ENCODE results near the gene RPP25L. TPM values are rescaled to one million over a fixed set of nuclear protein-coding genes. Genes with fewer than 3 reads are reported as not detected.

The RPP25L gene
- polyA plus RNA-seq, 1 experiment = 38.8 TPM

DNA sequence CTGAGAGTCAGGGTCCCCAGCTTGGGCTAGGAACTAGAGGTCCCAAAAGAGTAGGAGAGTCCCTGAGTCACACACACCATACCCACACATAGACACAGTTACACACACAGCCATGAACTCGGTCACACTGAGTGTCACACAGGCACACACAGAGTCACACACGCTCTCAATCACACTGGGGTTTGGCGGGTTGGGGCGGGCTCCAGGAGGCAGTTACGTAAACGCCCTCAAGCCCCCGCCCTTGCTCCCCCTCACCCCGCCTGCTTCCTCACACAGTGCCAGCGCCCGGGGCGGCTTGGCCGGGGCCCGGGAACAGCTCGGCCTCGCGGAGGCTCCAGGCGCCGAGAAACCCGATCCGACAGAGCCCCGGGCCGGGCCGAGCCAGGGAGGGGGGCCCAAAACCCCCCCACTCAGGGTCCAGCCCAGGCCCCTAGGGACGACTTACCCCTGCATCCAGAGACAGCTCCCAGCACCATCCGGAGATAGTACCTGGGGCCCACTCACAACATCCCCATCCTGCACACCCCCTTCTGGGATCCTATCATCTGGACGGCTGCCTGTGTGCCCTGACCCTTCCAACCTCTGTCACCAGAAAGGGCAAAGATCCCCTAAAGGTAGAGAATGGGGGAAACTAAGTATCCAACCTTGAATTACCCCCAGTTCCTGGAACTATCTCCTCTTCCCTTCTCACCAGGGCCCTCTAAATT is 18.8 kb downstream of the RPP25L start:
- H3K4me3 ChIP-seq (ENCODE audit: low read depth, low read length) = no peak overlapping the region
- POLR2A ChIA-PET = no interaction called here
- no peak for DNase-seq (ENCODE audit: low read depth)
- H3K36me3 ChIP-seq (ENCODE audit: control insufficient read depth, insufficient read depth, low read length) = no peaks in the 10 kb centered on the region
- H3K27me3 ChIP-seq (ENCODE audit: control insufficient read depth, insufficient read depth, low read length) = peaks cover 39% of the 10 kb centered on the region
- TF ChIP-seq, protein P1, sequence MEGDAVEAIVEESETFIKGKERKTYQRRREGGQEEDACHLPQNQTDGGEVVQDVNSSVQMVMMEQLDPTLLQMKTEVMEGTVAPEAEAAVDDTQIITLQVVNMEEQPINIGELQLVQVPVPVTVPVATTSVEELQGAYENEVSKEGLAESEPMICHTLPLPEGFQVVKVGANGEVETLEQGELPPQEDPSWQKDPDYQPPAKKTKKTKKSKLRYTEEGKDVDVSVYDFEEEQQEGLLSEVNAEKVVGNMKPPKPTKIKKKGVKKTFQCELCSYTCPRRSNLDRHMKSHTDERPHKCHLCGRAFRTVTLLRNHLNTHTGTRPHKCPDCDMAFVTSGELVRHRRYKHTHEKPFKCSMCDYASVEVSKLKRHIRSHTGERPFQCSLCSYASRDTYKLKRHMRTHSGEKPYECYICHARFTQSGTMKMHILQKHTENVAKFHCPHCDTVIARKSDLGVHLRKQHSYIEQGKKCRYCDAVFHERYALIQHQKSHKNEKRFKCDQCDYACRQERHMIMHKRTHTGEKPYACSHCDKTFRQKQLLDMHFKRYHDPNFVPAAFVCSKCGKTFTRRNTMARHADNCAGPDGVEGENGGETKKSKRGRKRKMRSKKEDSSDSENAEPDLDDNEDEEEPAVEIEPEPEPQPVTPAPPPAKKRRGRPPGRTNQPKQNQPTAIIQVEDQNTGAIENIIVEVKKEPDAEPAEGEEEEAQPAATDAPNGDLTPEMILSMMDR (IDR thresholded peaks at IDR 0.05; ENCODE audit: insufficient read depth, low read depth, low read length) = no peak
- CTCF ChIA-PET = interaction anchor here (0.7 to 6.0 kb wide), 12 partner anchors 11 to 258 kb away, joined by 3 to 119 read pairs (median 12); partner anchors contain the start of genes DCTN3 and RPP25L

DNA sequence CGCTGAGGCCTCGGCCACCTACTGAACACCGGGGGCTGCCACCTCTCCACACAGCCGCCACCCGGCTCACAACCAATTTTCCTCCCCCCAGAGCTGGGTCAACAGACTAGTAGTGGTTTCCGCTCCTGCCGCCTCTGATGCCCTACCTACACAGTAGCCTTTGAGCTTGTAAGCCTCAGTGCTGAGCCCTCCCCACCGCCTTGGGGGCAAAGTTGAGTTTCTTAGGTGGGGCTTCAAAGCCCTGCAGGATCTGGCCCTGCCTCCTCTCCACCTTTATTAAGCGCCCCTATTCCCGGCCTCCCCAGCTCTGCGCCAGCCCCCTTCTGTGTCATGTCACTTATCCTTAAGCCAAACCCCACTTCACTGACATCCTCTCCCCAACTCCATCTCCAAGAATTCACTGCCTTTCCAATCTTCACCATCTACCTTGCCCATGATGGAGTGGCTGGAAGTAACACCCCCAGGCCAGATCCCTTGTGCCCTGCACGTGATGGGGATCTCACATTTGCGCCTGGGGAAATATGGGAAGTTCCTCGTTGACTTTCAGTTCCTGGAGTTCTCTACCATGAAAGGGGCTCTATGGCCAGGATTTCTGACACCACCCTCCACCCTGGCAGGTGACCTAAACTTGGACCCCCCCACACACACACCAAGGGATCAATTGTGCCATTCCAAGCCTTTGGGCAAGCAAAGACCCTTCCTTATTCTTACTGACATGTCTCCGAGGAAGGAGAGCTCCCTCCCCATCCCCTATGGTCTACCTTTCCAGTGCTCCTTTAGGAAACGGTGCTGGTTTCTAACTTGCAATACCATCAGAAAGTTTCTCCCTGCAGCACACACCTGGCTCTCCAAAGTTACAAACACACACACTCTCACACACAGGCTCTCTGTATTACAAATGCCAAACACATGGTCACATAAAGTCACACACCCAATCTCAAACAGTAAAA is 19.7 kb downstream of the RPP25L start:
- POLR2A ChIA-PET = no interaction called here
- no peak overlapping the region for H3K4me3 ChIP-seq (ENCODE audit: low read depth, low read length)
- TF ChIP-seq, protein P1 (IDR thresholded peaks at IDR 0.05; ENCODE audit: insufficient read depth, low read depth, low read length) = no peak
- H3K27me3 ChIP-seq (ENCODE audit: control insufficient read depth, insufficient read depth, low read length) = peaks cover 48% of the 10 kb centered on the region
- CTCF ChIA-PET = interaction anchor here (0.6 to 6.0 kb wide), 51 partner anchors 8 to 1235 kb away, joined by 3 to 119 read pairs (median 5); partner anchors contain the start of genes DCTN3, GALT, RPP25L and SIGMAR1
- H3K36me3 ChIP-seq (ENCODE audit: control insufficient read depth, insufficient read depth, low read length) = no peaks in the 10 kb centered on the region
- DNase-seq (ENCODE audit: low read depth) = no peak

DNA sequence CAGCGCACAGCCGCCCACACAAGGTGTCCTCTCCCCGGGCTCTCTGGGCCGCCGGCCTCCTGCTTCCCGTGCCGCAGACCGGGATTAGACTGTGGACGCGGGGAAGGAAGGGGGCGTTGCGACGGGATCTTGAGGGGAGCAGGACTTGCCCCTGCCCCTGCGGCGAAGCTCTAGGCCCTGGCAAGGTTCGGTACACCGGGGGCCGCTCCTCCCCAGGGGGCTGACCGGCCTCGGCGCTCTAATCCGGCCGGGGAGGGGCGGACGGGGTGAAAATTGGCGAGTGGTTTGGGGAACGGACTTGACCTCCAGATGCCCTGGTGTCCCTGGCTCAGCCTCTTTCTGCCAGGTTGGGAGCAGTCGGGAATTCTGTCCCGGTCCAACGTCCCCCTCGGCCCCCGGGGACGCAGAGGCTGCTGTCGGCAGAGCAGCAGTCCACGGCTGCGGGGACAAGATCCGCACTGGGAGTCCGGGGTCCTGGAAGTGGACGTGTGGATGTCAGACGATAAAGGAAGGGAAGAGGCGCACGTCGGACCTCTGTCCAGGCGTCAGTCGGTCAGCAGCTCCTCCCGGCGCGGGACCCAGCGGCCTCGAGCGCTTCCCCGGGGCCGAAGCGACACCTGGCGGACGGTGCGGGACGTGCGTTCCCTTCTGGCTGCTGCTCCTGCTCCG is 20.5 kb downstream of the RPP25L start:
- DNase-seq (ENCODE audit: low read depth) = no peak
- Histone ChIP-seq H3K4me3 (ENCODE audit: low read depth, low read length) (no peak overlapping the region), H3K27me3 (ENCODE audit: control insufficient read depth, insufficient read depth, low read length) (peaks cover 54% of the 10 kb centered on the region), H3K36me3 (ENCODE audit: control insufficient read depth, insufficient read depth, low read length) (no peaks in the 10 kb centered on the region)
- CTCF ChIA-PET = interaction anchor here (0.6 to 6.0 kb wide), 56 partner anchors 9 to 1236 kb away, joined by 3 to 119 read pairs (median 4); partner anchors contain the start of genes DCTN3, ENHO, GALT and RPP25L
- TF ChIP-seq, protein P1 (IDR thresholded peaks at IDR 0.05; ENCODE audit: insufficient read depth, low read depth, low read length) = peak; percentile 93
- POLR2A ChIA-PET = no interaction called here

DNA sequence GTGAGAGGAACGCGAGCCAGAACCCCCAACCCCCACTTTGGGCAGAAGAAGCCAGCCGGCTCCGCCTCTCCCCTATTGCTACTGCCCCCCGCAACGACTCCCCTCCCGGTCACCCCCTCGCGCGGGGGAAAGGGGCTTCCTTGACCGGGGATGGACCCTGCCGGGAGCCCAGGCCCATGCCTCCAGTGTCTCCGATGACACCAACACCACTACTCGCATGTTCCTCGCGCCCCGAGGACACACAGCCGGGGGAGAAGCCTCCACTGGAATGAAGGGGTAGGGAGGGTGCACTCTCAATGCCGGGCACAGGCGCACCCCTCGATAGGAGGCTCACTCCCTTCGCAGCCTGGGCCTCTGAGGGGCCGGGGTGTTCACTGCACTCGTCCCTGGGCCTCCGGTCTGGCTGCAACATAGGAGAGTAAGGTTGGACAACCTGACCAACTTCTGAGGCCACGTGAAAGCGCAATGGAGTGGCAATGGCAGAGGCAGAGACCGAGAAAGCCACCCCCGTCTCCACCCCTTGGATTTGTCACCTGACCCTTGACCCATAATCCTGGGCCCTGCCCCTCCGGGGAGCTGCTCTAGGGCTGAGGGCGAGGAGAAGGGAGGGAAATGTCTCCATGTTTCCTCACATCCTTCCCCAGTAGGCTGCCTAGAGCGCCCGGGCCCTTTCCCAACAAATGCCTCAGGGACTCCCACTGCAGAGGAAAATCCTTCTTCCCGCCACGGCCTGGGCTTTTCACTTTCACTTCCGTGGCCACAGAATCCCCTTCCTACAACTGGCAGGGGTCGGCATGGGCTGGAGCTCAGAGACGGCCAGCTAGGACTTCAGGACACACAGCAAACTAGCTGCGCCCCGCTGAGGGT is 21.3 kb downstream of the RPP25L start:
- TF ChIP-seq, protein P1 (IDR thresholded peaks at IDR 0.05; ENCODE audit: insufficient read depth, low read depth, low read length) = no peak
- ChIA-PET POLR2A (no interaction called here), CTCF (interaction anchor here (1.0 to 6.0 kb wide), 23 partner anchors 10 to 258 kb away, joined by 3 to 119 read pairs (median 6); partner anchors contain the start of genes RPP25L and SIGMAR1)
- Histone ChIP-seq H3K4me3 (ENCODE audit: low read depth, low read length) (no peak overlapping the region), H3K36me3 (ENCODE audit: control insufficient read depth, insufficient read depth, low read length) (no peaks in the 10 kb centered on the region), H3K27me3 (ENCODE audit: control insufficient read depth, insufficient read depth, low read length) (peaks cover 58% of the 10 kb centered on the region)
- no peak for DNase-seq (ENCODE audit: low read depth)
